Measurements from ENCODE around the gene TAP1. TPM values are rescaled to one million over a fixed set of nuclear protein-coding genes. Genes with fewer than 3 reads are reported as not detected.

Gene TAP1
- total RNA-seq, 6 experiments from 2014 or later = 29.9 to 42.6 (median 37.8) TPM

- TF ChIP-seq CTCF (IDR thresholded peaks at IDR 0.05) = no peak
- Mint-ChIP-seq H3K27ac (no peak overlapping the region), H3K4me3 (no peak overlapping the region), H3K4me1 (ENCODE audit: low read depth) (peaks cover 28% of the 10 kb centered on the region), H3K27me3 (ENCODE audit: insufficient read depth) (peaks cover 6% of the 10 kb centered on the region), H3K9me3 (no peaks in the 10 kb centered on the region), H3K36me3 (ENCODE audit: low read depth) (peaks cover 38% of the 10 kb centered on the region)
- no peak for DNase-seq
These were observed 8.1 kb downstream of the TAP1 start for GRCh38 chr6:32845384-32845884.

GRCh38 chr6:32844839-32845383, 8.6 kb downstream of the TAP1 start:
- H3K9me3 Mint-ChIP-seq = no peaks in the 10 kb centered on the region
- peaks cover 28% of the 10 kb centered on the region for H3K4me1 Mint-ChIP-seq (ENCODE audit: low read depth)
- H3K4me3 Mint-ChIP-seq = peak overlapping the region; percentile 99
- DNase-seq = no peak
- H3K27ac Mint-ChIP-seq = peak overlapping the region; percentile 98
- no peak; the same call in 1 of the 2 replicates for TF ChIP-seq CTCF (IDR thresholded peaks at IDR 0.05)
- peaks cover 38% of the 10 kb centered on the region for H3K36me3 Mint-ChIP-seq (ENCODE audit: low read depth)
- peaks cover 6% of the 10 kb centered on the region for H3K27me3 Mint-ChIP-seq (ENCODE audit: insufficient read depth)

- peak within 1 kb of the TSS; percentile 99 for H3K4me3 Mint-ChIP-seq
- TF ChIP-seq CTCF (IDR thresholded peaks at IDR 0.05) = peak; percentile 59
- H3K9me3 Mint-ChIP-seq = no peaks in the 10 kb centered on the region
- peak within 1 kb of the TSS; percentile 98 for H3K27ac Mint-ChIP-seq
- H3K36me3 Mint-ChIP-seq (ENCODE audit: low read depth) = peaks cover 38% of the 10 kb centered on the region
- peak; percentile 90 for DNase-seq
- peaks cover 6% of the 10 kb centered on the region for H3K27me3 Mint-ChIP-seq (ENCODE audit: insufficient read depth)
- peaks cover 28% of the 10 kb centered on the region for H3K4me1 Mint-ChIP-seq (ENCODE audit: low read depth)
These were observed 9.3 kb downstream of the TAP1 start, which contains the start of gene PSMB8 for GRCh38 chr6:32843979-32844838. TSS of gene PSMB8 (minus strand) at chr6:32844047. CDS start at chr6:32843996, 51 bp downstream.

DNA sequence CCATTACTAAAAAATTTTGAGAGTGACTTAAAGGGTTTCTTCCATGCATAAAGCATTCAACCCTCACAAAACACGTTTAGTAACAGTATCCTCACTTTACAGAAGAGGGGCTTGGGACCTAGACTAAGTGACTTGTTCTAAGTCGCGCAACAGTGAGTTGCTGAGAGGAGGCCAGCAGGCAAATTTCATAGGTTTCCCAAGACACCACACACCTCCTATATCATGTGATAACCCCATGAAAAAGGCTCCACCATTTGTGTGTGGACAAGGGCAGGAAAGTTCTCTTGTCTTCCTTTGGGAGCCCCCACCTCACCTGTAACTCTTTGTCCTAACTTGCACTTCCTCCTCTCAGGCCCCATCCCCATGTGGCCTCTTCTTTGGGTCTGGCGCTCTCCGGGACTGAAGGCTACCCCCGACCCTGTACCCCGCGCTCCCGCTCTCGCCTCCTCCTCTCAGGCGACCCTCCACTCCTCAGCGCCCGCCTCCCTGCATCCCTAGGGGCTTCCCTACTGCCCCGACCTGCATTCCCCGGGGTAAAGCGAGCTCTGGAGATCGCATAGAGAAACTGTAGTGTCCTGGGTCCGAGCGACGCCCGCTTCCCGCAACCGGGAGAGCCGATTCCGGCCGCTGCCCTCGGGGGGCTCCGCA, 10.0 kb downstream of the TAP1 start:
- no peaks in the 10 kb centered on the region for H3K9me3 Mint-ChIP-seq
- TF ChIP-seq CTCF (IDR thresholded peaks at IDR 0.05) = no peak
- no peak for DNase-seq
- H3K4me1 Mint-ChIP-seq (ENCODE audit: low read depth) = peaks cover 28% of the 10 kb centered on the region
- peak overlapping the region; percentile 99 for H3K4me3 Mint-ChIP-seq
- peak overlapping the region; percentile 98 for H3K27ac Mint-ChIP-seq
- H3K36me3 Mint-ChIP-seq (ENCODE audit: low read depth) = peaks cover 30% of the 10 kb centered on the region
- peaks cover 6% of the 10 kb centered on the region for H3K27me3 Mint-ChIP-seq (ENCODE audit: insufficient read depth)

GRCh38 chr6:32842690-32843089, 10.8 kb downstream of the TAP1 start:
- peak overlapping the region; percentile 98 for H3K27ac Mint-ChIP-seq

More at GRCh38 chr6:32842690-32843089, 10.8 kb downstream of the TAP1 start:
- Mint-ChIP-seq H3K36me3 (ENCODE audit: low read depth) (peaks cover 23% of the 10 kb centered on the region), H3K9me3 (no peaks in the 10 kb centered on the region), H3K27me3 (ENCODE audit: insufficient read depth) (peaks cover 6% of the 10 kb centered on the region), H3K4me3 (peak overlapping the region; percentile 99), H3K4me1 (ENCODE audit: low read depth) (peaks cover 29% of the 10 kb centered on the region)
- DNase-seq = no peak
- TF ChIP-seq CTCF (IDR thresholded peaks at IDR 0.05) = no peak
